Measurements from ENCODE around the gene IL4. TPM values are rescaled to one million over a fixed set of nuclear protein-coding genes. Genes with fewer than 3 reads are reported as not detected.

Gene IL4
- polyA plus RNA-seq, 1 donor (not counting 4 experiments of a cell fraction or from before 2014, with no cell fraction given): not detected

DNA sequence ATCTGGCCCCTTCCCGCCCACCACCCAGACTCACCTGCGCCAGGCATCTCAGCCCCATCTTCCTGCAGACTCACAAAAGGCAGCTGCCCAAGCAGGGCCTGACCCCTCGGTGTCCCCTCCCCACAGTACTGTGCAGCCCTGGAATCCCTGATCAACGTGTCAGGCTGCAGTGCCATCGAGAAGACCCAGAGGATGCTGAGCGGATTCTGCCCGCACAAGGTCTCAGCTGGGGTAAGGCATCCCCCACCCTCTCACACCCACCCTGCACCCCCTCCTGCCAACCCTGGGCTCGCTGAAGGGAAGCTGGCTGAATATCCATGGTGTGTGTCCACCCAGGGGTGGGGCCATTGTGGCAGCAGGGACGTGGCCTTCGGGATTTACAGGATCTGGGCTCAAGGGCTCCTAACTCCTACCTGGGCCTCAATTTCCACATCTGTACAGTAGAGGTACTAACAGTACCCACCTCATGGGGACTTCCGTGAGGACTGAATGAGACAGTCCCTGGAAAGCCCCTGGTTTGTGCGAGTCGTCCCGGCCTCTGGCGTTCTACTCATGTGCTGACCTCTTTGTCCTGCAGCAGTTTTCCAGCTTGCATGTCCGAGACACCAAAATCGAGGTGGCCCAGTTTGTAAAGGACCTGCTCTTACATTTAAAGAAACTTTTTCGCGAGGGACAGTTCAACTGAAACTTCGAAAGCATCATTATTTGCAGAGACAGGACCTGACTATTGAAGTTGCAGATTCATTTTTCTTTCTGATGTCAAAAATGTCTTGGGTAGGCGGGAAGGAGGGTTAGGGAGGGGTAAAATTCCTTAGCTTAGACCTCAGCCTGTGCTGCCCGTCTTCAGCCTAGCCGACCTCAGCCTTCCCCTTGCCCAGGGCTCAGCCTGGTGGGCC is 13.9 kb upstream of the IL4 start:
- dilution Hi-C loops (cut with MboI; ENCODE audit: extremely low pct_ligation_motif_present, low sequenced_read_pairs): no loop called here
- Histone ChIP-seq H4K20me1 (ENCODE audit: control insufficient read depth, extremely low read depth, insufficient read depth, low read length) (no peaks in the 10 kb centered on the region), H3K27ac (ENCODE audit: control insufficient read depth, insufficient read depth, low read length) (no peak overlapping the region), H3K4me3 (ENCODE audit: control insufficient read depth in 2 of 3, extremely low read depth in 1 of 3, insufficient read depth in 2 of 3, low read depth in 1 of 3, low read length in 3 of 3) (no peak overlapping the region), H3K9me1 (ENCODE audit: control insufficient read depth, extremely low read depth, insufficient read depth, low read length) (no peaks in the 10 kb centered on the region), H3K4me2 (ENCODE audit: control insufficient read depth, extremely low read depth, insufficient read depth, low read depth, low read length) (no peak overlapping the region), H2AFZ (ENCODE audit: control insufficient read depth, low read length) (no peak overlapping the region), H3K36me3 (ENCODE audit: control insufficient read depth in 2 of 2, extremely low read depth in 1 of 2, insufficient read depth in 2 of 2, low read length in 2 of 2) (no peaks in the 10 kb centered on the region), H3K9me3 (ENCODE audit: control insufficient read depth, low read depth, low read length) (no peaks in the 10 kb centered on the region), H3K27me3 (ENCODE audit: control insufficient read depth, extremely low read depth, insufficient read depth, low read length) (peaks cover 24% of the 10 kb centered on the region), H3K4me1 (ENCODE audit: control insufficient read depth, extremely low read depth, insufficient read depth, low read length) (peaks cover 3% of the 10 kb centered on the region), H3K9ac (ENCODE audit: control insufficient read depth, extremely low read depth, insufficient read depth, low read length) (no peak overlapping the region), H3K79me2 (ENCODE audit: control insufficient read depth, insufficient read depth, low read length) (no peaks in the 10 kb centered on the region)
- FAIRE-seq (no peak), DNase-seq (ENCODE audit: low read depth, low spot score) (no peak)
- TF ChIP-seq EZH2 (IDR thresholded peaks at IDR 0.05; ENCODE audit: low read length): no peak
- TF ChIP-seq, protein P1, sequence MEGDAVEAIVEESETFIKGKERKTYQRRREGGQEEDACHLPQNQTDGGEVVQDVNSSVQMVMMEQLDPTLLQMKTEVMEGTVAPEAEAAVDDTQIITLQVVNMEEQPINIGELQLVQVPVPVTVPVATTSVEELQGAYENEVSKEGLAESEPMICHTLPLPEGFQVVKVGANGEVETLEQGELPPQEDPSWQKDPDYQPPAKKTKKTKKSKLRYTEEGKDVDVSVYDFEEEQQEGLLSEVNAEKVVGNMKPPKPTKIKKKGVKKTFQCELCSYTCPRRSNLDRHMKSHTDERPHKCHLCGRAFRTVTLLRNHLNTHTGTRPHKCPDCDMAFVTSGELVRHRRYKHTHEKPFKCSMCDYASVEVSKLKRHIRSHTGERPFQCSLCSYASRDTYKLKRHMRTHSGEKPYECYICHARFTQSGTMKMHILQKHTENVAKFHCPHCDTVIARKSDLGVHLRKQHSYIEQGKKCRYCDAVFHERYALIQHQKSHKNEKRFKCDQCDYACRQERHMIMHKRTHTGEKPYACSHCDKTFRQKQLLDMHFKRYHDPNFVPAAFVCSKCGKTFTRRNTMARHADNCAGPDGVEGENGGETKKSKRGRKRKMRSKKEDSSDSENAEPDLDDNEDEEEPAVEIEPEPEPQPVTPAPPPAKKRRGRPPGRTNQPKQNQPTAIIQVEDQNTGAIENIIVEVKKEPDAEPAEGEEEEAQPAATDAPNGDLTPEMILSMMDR (optimal IDR thresholded peaks at IDR 0.05 in 1 of 3, IDR thresholded peaks at IDR 0.05 in 1 of 3, conservative IDR thresholded peaks at IDR 0.05 in 1 of 3; ENCODE audit: extremely low read depth in 1 of 3, insufficient read depth in 2 of 3, low read length in 3 of 3): no peak

DNA sequence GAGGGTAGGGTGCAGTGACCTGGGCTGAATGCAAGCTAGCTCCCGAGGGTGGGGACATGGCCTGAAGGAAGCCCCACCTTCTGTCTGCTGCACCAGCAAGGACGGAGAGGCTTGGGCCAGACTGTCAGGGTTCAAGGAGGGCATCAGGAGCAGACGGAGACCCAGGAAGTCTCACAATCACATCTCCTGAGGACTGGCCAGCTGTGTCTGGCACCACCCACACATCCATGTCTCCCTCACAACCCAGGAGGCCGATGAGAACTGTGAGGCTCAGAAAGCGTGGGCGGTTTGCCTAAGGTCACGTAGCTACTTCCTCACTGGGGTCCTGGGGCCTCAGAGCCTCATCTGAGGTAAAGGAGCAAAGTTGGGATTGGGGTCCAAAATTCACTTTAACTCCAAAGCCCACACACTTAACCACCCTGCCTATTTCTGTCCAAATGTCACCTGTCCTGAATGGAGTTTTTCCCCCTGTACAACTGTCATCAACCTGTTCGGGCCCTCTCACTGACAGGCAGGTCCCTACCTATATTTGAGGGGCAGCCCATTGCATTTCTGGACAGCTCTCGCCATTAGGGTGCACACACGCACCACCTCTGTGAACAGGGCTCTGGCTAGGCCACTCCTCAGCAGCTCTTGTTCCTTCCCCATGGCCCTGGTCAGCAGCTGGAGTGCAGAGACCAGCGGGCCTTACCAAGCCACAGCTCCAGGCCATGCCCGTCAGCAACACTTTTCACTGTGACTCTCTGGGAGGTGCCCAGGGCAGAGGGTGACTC is 12.4 kb upstream of the IL4 start:
- DNase-seq (ENCODE audit: low read depth, low spot score) (no peak), FAIRE-seq (no peak)
- Histone ChIP-seq H3K36me3 (ENCODE audit: control insufficient read depth in 2 of 2, extremely low read depth in 1 of 2, insufficient read depth in 2 of 2, low read length in 2 of 2) (no peaks in the 10 kb centered on the region), H3K9me1 (ENCODE audit: control insufficient read depth, extremely low read depth, insufficient read depth, low read length) (no peaks in the 10 kb centered on the region), H3K4me3 (ENCODE audit: control insufficient read depth in 2 of 3, extremely low read depth in 1 of 3, insufficient read depth in 2 of 3, low read depth in 1 of 3, low read length in 3 of 3) (no peak overlapping the region), H3K9ac (ENCODE audit: control insufficient read depth, extremely low read depth, insufficient read depth, low read length) (no peak overlapping the region), H3K4me2 (ENCODE audit: control insufficient read depth, extremely low read depth, insufficient read depth, low read depth, low read length) (no peak overlapping the region), H4K20me1 (ENCODE audit: control insufficient read depth, extremely low read depth, insufficient read depth, low read length) (no peaks in the 10 kb centered on the region), H2AFZ (ENCODE audit: control insufficient read depth, low read length) (no peak overlapping the region), H3K27me3 (ENCODE audit: control insufficient read depth, extremely low read depth, insufficient read depth, low read length) (peaks cover 8% of the 10 kb centered on the region), H3K79me2 (ENCODE audit: control insufficient read depth, insufficient read depth, low read length) (no peaks in the 10 kb centered on the region), H3K9me3 (ENCODE audit: control insufficient read depth, low read depth, low read length) (no peaks in the 10 kb centered on the region), H3K27ac (ENCODE audit: control insufficient read depth, insufficient read depth, low read length) (no peak overlapping the region), H3K4me1 (ENCODE audit: control insufficient read depth, extremely low read depth, insufficient read depth, low read length) (no peaks in the 10 kb centered on the region)
- TF ChIP-seq, protein P1 (optimal IDR thresholded peaks at IDR 0.05 in 1 of 3, IDR thresholded peaks at IDR 0.05 in 1 of 3, conservative IDR thresholded peaks at IDR 0.05 in 1 of 3; ENCODE audit: extremely low read depth in 1 of 3, insufficient read depth in 2 of 3, low read length in 3 of 3): peak in 2 of 3 experiments; percentile 4 to 43
- no peak for TF ChIP-seq EZH2 (IDR thresholded peaks at IDR 0.05; ENCODE audit: low read length)
- dilution Hi-C loops (cut with MboI; ENCODE audit: extremely low pct_ligation_motif_present, low sequenced_read_pairs): no loop called here

Measured in keratinocyte (primary cell).